ENCODE data around the gene IQGAP1.

- TF ChIP-seq CTCF (IDR thresholded peaks at IDR 0.05) = no peak
- TF ChIP-seq, protein P1, sequence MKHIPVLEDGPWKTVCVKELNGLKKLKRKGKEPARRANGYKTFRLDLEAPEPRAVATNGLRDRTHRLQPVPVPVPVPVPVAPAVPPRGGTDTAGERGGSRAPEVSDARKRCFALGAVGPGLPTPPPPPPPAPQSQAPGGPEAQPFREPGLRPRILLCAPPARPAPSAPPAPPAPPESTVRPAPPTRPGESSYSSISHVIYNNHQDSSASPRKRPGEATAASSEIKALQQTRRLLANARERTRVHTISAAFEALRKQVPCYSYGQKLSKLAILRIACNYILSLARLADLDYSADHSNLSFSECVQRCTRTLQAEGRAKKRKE (CRISPR knock-in tag; IDR thresholded peaks at IDR 0.05; ENCODE audit: low read depth) = no peak
- no peak for TF ChIP-seq MAZ (IDR thresholded peaks at IDR 0.05; ENCODE audit: borderline replicate concordance, low read depth, low read length)
- no peak for TF ChIP-seq FOSL2 (IDR thresholded peaks at IDR 0.05)
- TF ChIP-seq FOSL2 (CRISPR knock-in tag; IDR thresholded peaks at IDR 0.05) = no peak
- no peak for TF ChIP-seq RNF2 (IDR thresholded peaks at IDR 0.05; ENCODE audit: borderline replicate concordance, low read depth)
- no peak for TF ChIP-seq POLR2A (IDR thresholded peaks at IDR 0.05; ENCODE audit: low read length)
- TF ChIP-seq CBX2 (IDR thresholded peaks at IDR 0.05; ENCODE audit: borderline replicate concordance, low read depth) = no peak
- no peak for TF ChIP-seq EP300 (IDR thresholded peaks at IDR 0.05)
- TF ChIP-seq NR3C1 (IDR thresholded peaks at IDR 0.05) = no peak
- no peak for TF ChIP-seq MYC (IDR thresholded peaks at IDR 0.05; ENCODE audit: borderline replicate concordance, low read length)
Observed at GRCh38 chr15:90437516-90437915, 49.5 kb downstream of the IQGAP1 start.

Measured in A549 (cell line).